ENCODE results near the gene C1orf21. TPM values are rescaled to one million over a fixed set of nuclear protein-coding genes. Genes with fewer than 3 reads are reported as not detected.
A peak's percentile ranks its signal among the peaks of the same experiment; 100 is the strongest.

Gene C1orf21
- total RNA-seq, 2 donors from 2014 or later: 8.3 to 10.2 TPM

- H3K9me3 ChIP-seq: no peaks in the 10 kb centered on the region
- WGBS, 2 donors: 73 to 85% methylated on average over 4 of the region's 4 CpGs
- no peaks in the 10 kb centered on the region for H3K4me1 ChIP-seq
- no peak overlapping the region for H3K27ac ChIP-seq
- H3K36me3 ChIP-seq (replicated peaks in 1 of 2; ENCODE audit: insufficient read depth in 1 of 2, low read depth in 2 of 2): no peaks in the 10 kb centered on the region
- no peak overlapping the region for H3K4me3 ChIP-seq
- TF ChIP-seq CTCF (IDR thresholded peaks at IDR 0.05) (no peak), POLR2A (IDR thresholded peaks at IDR 0.05) (no peak)
- ATAC-seq (no peak), DNase-seq (no peak)
- H3K27me3 ChIP-seq: no peaks in the 10 kb centered on the region
- intact Hi-C loops (cut with DNase I): no loop called here
Observed at GRCh38 chr1:184370850-184371249, 16.0 kb upstream of the C1orf21 start.

- intact Hi-C loops (cut with DNase I): no loop called here
- Histone ChIP-seq H3K4me1 (no peaks in the 10 kb centered on the region), H3K27me3 (no peaks in the 10 kb centered on the region), H3K9me3 (no peaks in the 10 kb centered on the region), H3K27ac (no peak overlapping the region), H3K4me3 (no peak overlapping the region), H3K36me3 (replicated peaks in 1 of 2; ENCODE audit: insufficient read depth in 1 of 2, low read depth in 2 of 2) (no peaks in the 10 kb centered on the region)
- TF ChIP-seq POLR2A (IDR thresholded peaks at IDR 0.05): no peak
- TF ChIP-seq CTCF (IDR thresholded peaks at IDR 0.05): no peak
- 69% methylated on average over 4 of the region's 4 CpGs for WGBS, 2 donors
- no peak for DNase-seq
- no peak for ATAC-seq
Observed at GRCh38 chr1:184373155-184373554, 13.7 kb upstream of the C1orf21 start.

- 82 to 96% methylated on average over 5 of the region's 5 CpGs for whole genome bisulfite sequencing, 2 donors
Observed at GRCh38 chr1:184376369-184376768, 10.5 kb upstream of the C1orf21 start.

GRCh38 chr1:184379111-184379752 is 7.6 kb upstream of the C1orf21 start:
- TF ChIP-seq POLR2A (IDR thresholded peaks at IDR 0.05) (no peak), CTCF (IDR thresholded peaks at IDR 0.05) (peak in 1 of 7 experiments; percentile 9)
- Histone ChIP-seq H3K27me3 (no peaks in the 10 kb centered on the region), H3K9me3 (no peaks in the 10 kb centered on the region), H3K36me3 (replicated peaks in 1 of 2; ENCODE audit: insufficient read depth in 1 of 2, low read depth in 2 of 2) (no peaks in the 10 kb centered on the region), H3K4me3 (no peak overlapping the region), H3K4me1 (no peaks in the 10 kb centered on the region), H3K27ac (no peak overlapping the region)
- intact Hi-C loops (cut with DNase I): no loop called here
- ATAC-seq: no peak
- no peak for DNase-seq
- 57 to 60% methylated on average over 6 of the region's 6 CpGs for WGBS, 2 donors

More at GRCh38 chr1:184376369-184376768, 10.5 kb upstream of the C1orf21 start:
- intact Hi-C loops (cut with DNase I): no loop called here
- no peak for DNase-seq
- Histone ChIP-seq H3K36me3 (replicated peaks in 1 of 2; ENCODE audit: insufficient read depth in 1 of 2, low read depth in 2 of 2) (no peaks in the 10 kb centered on the region), H3K9me3 (no peaks in the 10 kb centered on the region), H3K4me3 (no peak overlapping the region), H3K27me3 (no peaks in the 10 kb centered on the region), H3K27ac (no peak overlapping the region), H3K4me1 (no peaks in the 10 kb centered on the region)
- ATAC-seq: no peak
- TF ChIP-seq CTCF (IDR thresholded peaks at IDR 0.05) (no peak), POLR2A (IDR thresholded peaks at IDR 0.05) (no peak)

- intact Hi-C loops (cut with DNase I): no loop called here
- H3K9me3 ChIP-seq: no peaks in the 10 kb centered on the region
- H3K4me1 ChIP-seq: no peaks in the 10 kb centered on the region
- H3K4me3 ChIP-seq: no peak overlapping the region
- ATAC-seq (peak; percentile 62), DNase-seq (no peak)
- 76 to 100% methylated on average over 1 of the region's 1 CpG for WGBS, 2 donors
- TF ChIP-seq CTCF (IDR thresholded peaks at IDR 0.05) (no peak), POLR2A (IDR thresholded peaks at IDR 0.05) (no peak)
- H3K27me3 ChIP-seq: no peaks in the 10 kb centered on the region
- H3K27ac ChIP-seq: no peak overlapping the region
- H3K36me3 ChIP-seq (replicated peaks in 1 of 2; ENCODE audit: insufficient read depth in 1 of 2, low read depth in 2 of 2): no peaks in the 10 kb centered on the region
Observed at GRCh38 chr1:184380468-184380867, 6.4 kb upstream of the C1orf21 start.

Measured in body of pancreas (tissue), 4 donors.